GM19099 (cell line): ENCODE results near the gene NCKAP5.

Experiments used
- POLR2A ChIP-seq: IDR thresholded peaks from 3 replicates; pipeline ENCODE4 v1.6.1; 2011; ENCODE audit warnings: low read depth; ENCODE audit not compliant: insufficient read length; ENCODE audit errors: extremely low read depth

NCKAP5 gene

GRCh38 chr2:133568172-133568571 is at the start of gene NCKAP5:
NCKAP5 (minus strand) TSS chr2:133568463; CDS start chr2:133517526, 50,937 bp downstream.
- TF ChIP-seq POLR2A: no peak

- no peak for TF ChIP-seq POLR2A
These were observed 41.4 kb upstream of the NCKAP5 start for GRCh38 chr2:133609664-133610063.

DNA sequence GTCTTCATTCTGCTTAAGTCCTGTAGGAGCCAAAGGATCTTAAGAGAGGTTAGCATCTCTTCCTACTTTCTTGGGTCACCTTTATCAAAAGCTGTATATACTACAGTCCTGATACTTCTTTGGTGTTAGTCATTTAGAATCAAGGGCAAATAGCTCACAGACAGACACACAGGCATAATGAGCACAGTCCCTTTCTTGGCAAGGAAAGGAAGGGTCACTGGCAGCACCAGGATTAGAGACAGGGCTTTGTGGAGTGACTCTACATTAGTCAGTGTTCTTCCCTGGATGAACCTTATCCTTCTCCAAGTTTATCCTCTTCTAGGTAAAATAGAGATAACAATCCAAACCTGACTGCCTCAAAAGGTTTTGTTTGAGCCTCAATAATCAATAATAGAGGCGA is 40.0 kb upstream of the NCKAP5 start:
- no peak for TF ChIP-seq POLR2A

- TF ChIP-seq POLR2A: no peak
These were observed 39.4 kb upstream of the NCKAP5 start for GRCh38 chr2:133607679-133608078.

DNA sequence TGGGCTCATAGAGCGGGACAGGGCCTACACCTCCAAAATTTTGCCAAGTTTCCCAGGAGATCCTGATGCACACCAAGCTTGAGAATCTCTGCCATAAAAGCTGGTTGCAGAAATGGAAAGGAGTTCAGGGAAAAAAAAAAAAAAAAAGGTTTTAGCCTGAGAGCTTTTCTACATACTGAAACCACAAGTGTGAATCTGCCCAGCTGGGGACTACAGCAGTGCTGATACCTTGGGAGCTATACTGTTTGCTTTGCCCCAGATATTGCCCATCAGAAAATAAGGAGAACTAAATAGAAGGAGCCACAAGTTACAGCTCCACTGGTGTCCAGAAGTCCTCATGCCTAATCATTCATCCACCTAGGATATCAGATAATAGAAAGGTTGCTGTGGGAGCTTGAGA is 38.4 kb upstream of the NCKAP5 start:
- TF ChIP-seq POLR2A: no peak

DNA sequence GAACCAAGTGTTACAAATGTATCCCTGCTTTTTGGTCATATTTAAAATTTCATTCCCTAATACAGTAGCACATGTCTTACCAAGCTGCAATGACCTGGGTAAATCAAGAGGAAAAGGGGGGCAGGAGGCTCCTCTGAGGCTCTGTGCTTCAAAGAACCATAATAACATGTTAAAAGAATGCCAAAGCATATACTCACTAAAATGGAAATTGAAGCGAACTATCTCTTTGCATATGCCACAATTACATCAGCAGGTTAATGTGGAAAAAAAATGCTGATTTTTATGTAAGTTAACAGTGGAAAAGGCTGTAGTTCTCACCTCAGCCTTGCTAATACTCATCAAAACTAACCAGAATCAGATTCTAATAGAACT is 37.5 kb upstream of the NCKAP5 start:
- no peak for TF ChIP-seq POLR2A

DNA sequence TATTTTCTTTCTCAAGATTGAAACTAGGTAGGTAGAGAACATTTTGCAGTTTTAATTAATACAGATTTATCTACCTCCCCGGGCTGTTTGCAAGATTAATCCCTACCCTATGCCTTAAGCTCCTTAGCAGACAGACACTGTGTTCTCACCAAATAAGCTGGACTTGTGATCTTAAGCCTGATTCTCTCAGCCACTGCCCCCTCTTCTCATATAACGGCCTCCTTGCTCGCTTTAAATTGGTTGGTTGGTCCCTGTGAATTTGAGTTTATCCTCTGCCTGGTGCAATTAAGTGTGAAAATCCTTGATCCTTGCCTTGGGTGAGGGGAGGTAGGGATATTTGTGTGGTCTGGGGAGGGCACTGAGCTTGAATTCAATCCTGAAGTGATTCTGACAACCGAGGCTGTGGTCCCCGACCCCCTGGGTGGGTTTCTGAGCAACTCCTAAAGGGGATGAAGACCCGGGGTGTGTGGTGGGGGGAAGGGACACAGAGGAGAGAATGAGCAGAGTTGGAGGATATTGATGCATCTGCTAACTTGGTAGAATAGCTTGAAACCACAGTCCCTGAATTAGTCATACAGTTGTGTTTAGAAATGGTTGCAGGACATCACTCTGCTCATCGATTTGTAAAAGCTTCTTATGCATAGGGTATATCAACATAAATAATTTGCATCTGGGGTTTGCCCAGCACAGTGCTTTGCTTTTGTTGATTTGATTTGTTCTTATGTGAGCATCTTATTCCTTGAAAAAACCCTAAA is 36.9 kb upstream of the NCKAP5 start:
- TF ChIP-seq POLR2A: no peak

DNA sequence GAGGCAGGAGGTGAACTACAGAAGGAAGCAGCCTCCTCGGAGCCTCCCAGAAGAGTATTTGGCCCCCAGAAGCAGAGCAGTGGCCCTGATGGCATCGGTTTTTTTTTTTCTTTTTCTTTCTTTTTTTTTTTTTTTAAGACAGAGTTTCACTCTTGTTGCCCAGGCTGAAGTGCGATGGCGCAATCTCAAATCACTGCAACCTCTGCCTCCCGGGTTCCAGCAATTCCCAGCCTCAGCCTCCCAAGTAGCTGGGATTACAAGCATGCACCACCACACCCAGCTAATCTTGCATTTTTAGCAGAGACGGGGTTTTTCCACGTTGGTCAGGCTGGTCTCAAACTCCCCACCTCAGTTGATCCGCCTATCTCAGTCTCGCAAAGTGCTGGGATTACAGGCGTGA is 34.8 kb upstream of the NCKAP5 start:
- no peak for TF ChIP-seq POLR2A

DNA sequence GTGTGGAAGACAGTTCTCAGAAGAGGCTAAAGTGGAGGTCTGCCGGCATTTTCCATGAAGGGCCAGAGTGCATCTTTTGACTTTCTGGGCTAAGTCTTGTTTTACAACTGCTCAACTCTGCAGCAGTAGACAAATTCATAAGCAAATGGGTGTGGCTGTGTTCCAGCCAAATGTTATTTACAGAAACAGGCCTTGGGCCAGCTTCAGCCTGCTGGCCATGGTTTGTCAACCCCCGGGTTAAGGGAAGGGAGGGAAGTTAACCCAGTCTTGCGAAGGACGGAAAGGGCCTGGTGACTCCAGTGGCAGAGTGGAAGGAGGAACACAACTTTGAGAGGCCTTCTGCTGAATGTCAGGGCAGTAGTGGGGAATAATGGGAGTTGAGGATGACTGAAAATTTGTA is 34.3 kb upstream of the NCKAP5 start:
- no peak for TF ChIP-seq POLR2A

- no peak for TF ChIP-seq POLR2A
These were observed 32.1 kb upstream of the NCKAP5 start for GRCh38 chr2:133600266-133600928.

DNA sequence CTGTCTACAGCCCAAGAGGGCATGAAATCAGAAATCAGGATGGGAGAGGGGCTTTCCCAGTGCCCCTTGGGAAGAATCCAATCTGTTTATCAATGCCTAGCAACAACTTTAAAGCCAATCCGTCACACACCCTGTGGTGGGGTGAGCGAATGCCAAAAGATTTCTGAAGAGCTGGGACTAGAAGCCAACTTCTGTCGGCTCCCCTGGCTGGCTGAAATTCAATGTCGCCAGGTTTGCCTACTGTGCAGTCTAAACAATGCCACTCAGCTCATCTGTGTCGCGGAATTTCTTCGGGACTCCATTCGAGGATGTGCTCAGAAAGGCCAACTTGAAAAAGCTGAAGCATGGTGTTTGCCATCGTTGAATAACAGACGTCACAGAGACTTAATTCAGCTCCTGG is 31.5 kb upstream of the NCKAP5 start:
- no peak for TF ChIP-seq POLR2A

- no peak for TF ChIP-seq POLR2A
These were observed 31.0 kb upstream of the NCKAP5 start for GRCh38 chr2:133599211-133599803.

DNA sequence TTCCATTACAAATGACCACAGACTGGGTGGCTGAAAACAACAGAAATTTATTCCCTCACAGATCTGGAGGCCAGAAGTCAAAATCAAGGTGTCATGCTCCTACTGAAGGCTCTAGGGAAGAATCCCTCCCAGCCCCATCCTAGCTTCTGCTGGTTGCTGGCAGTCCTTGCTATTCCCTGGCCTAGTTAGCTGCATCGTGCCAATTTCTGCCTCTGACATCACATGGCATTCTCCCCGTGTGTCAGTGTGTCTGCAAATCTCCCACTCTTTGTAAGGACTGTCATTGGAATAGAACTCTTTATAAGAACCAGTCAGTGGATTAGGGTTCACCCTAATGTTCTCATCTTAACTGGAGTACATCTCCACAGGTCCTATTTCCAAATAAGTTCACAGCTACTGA is 30.5 kb upstream of the NCKAP5 start:
- TF ChIP-seq POLR2A: no peak

GRCh38 chr2:133596701-133597393 is 28.6 kb upstream of the NCKAP5 start:
- TF ChIP-seq POLR2A: no peak

DNA sequence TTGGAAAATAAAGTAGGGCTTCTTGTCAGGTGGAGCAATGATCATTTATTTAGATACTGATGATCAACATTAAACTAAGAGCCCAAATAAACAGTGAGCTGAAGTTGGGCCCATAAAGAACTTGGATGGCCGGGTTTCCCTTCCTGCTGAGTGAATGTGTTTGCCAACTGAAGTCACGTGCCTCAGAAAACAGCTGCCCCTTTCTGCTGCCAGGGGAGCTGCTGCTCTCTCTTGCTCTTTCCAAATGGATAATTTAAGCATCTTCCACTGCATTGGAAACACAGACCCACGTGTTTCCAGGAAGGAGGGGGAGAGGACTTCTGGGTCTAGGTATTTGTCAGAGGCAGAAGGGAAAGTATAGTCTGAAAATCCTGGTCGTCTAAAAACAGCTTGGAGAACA is 22.9 kb upstream of the NCKAP5 start:
- TF ChIP-seq POLR2A: no peak

- no peak for TF ChIP-seq POLR2A
These were observed 21.2 kb upstream of the NCKAP5 start for GRCh38 chr2:133589456-133589855.

- TF ChIP-seq POLR2A: no peak
These were observed 19.9 kb upstream of the NCKAP5 start for GRCh38 chr2:133588144-133588543.

GRCh38 chr2:133586978-133587377 is 18.7 kb upstream of the NCKAP5 start:
- no peak for TF ChIP-seq POLR2A
